HG02973 (cell line): ENCODE data around the gene TMED4.

ENCODE experiments used
- ATAC-seq: cut with Tn5 transposase; IDR thresholded peaks from one replicate; pipeline ENCODE4 v1.9.1; 2021; ENCODE audit warnings: moderate library complexity; ENCODE audit not compliant: unreplicated experiment

TMED4 gene

GRCh38 chr7:44541028-44541869 is 40.8 kb downstream of the TMED4 start, which contains the start of gene NPC1L1:
Gene NPC1L1 (minus strand): TSS chr7:44541330. CDS start chr7:44541259, 71 bp downstream.
- ATAC-seq, result no peak

DNA sequence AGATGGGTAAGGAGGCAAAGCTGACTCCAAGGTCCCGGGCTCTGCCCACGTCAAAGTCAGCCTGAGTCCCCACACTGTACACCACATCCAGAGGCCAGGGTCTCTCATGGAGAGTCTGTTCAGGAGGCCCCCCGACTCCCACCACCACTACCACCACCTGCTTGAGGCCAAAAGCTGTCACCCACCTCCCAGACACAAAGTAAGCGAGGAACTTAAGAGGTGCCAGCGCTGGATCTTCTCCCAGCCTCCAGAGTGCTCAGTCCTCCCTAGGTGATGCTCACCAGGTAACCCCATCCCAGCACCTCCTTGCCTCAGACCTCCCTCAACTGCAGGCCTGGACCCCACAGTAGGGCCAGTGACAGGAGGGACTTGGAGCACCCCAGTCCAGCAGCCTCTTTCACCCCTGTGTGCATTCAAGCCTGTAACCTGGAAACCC is 41.4 kb downstream of the TMED4 start:
- ATAC-seq, result no peak

- no peak for ATAC-seq
Observed at GRCh38 chr7:44539669-44540506, 42.1 kb downstream of the TMED4 start.

GRCh38 chr7:44538798-44539668 is 43.0 kb downstream of the TMED4 start:
- ATAC-seq, result no peak

GRCh38 chr7:44538093-44538797 is 43.8 kb downstream of the TMED4 start:
- no peak for ATAC-seq

DNA sequence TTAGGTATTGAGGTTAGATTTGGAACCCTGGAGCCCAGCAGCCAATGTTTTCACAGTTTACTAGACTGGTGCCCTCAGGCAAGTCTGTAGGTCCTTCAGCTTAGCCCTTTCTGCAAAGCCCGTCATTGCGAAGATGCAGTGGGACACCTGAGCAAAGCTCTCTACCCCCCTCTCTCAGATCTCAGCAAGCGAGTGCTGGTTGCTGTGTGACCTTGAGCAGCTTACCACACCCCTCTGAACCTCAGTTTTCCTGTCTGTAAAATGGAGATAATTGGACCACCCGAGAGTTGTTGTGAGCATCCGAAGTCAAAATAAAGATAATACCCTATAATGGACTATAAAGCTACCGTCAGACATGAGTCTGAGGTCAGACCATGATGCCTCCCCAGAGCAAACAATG is 44.6 kb downstream of the TMED4 start:
- no peak for ATAC-seq

- ATAC-seq, result no peak
Observed at GRCh38 chr7:44536090-44536489, 45.9 kb downstream of the TMED4 start.

- ATAC-seq, result no peak
Observed at GRCh38 chr7:44535348-44536064, 46.5 kb downstream of the TMED4 start.

DNA sequence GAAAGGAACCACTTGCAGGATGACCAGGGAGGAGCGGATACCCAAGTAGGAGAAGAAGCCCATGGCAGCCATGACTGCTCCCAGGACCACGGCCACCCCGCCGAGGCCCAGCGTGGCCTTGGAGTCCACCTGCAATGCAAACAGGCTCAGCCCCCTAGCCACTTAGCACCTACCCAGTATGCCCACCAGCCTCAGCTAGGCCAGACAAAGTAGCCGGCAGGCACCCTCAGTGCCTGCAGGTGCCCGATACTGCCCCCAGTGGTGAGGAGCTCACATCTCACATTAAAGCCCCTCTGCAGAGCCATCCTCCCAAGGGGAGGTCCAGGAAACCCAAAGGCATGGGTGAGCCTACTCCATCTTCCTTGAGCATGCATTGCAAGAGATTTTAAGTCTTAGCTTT is 47.5 kb downstream of the TMED4 start:
- ATAC-seq, result no peak

- no peak for ATAC-seq
Observed at GRCh38 chr7:44534087-44534486, 47.9 kb downstream of the TMED4 start.

DNA sequence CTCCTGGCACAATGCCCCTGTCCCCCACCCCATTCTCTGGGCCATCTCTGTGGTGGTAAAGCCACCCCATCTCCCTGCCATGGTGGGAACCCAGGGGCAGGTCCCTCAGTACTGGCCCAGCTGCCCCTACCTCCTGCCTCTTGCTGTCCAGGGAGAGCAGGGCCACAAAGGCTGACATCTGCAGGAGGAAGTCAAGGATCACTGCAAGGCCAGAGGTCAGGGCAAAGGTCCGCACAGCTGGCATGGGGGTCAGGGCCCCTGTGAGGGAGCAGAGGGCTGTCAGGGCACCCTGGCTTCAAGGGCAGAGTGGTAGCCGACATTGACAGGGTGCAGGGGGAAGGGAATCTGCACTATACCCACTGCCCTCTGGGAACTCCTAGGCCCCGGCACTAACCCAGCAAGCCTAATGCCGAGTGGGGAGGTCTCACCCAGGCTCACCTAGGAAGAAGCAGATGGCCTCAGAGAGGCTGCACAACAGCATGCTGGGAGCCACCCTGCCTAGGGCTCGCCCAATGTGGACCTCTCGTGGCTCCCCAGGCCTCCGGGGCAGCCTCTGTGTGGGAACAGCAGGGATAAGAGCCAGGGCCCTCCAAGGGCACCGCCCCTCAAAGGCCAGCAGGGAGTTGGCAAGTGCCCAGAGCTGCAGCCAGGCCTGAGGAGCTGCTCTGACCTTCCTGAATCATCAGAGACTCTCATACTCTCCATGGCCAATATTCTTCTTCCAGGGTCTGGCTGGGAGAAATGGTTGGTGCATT is 48.6 kb downstream of the TMED4 start:
- no peak for ATAC-seq

DNA sequence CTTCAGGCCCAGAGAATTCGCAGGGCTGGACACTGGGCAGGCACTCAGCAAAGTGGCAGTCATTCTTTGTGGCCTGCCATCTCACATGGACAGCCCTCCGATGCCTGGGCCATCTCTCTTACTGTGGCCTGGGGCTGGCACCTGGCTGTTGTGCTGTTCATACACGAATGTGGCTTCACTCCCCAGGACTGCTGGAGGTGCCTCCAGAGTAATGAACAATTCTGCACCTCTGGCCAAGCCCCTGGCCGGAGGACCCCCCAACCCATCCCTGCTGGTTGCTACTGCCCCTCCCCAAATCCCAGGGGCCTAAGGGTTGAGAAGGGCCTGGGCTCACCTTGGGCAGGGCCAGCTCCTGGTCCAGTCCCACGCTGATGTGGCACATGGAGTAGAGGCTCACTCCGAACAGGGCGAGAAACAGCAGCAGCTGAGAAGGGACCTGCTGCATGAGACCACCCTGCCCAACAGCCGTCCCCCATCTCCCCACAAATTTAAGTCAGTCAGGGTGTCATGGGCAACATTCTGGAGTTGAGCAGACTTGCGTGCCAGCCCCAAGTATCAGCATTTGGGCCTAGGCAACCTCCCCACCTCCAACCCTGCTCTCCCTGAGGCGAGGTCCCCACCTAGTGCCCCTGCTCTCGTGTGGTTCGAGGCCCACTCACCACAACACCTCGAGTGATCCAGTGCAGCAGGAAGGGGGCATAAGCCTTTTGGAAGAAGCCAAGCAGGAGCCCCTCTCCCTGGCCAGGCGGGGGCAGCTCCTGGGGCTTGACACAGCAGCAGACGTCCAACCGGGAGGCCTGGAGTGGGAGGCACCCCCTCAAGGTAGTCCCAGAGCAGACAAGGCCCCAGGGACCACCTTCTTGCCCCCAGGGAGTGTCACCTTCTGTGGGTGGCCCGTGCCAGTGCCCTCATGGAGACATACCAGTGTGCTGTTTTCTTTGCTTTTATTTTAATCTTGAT is 50.3 kb downstream of the TMED4 start:
- no peak for ATAC-seq

GRCh38 chr7:44530990-44531389 is 51.0 kb downstream of the TMED4 start:
- ATAC-seq, result no peak
